HG03159 (cell line): ENCODE results near the gene DDX21.
"Not testable (repeated sequence)": the region's sequence is repeated elsewhere in the genome, so short reads cannot be mapped to it uniquely, and the experiment has no call there.

Experiments used
- ATAC-seq: cut with Tn5 transposase; IDR thresholded peaks from one replicate; pipeline ENCODE4 v1.9.1; 2021; ENCODE audit warnings: mild to moderate bottlenecking, moderate library complexity; ENCODE audit not compliant: unreplicated experiment

Gene DDX21

GRCh38 chr10:68987611-68988010, 31.6 kb downstream of the DDX21 start:
- ATAC-seq = no peak

DNA sequence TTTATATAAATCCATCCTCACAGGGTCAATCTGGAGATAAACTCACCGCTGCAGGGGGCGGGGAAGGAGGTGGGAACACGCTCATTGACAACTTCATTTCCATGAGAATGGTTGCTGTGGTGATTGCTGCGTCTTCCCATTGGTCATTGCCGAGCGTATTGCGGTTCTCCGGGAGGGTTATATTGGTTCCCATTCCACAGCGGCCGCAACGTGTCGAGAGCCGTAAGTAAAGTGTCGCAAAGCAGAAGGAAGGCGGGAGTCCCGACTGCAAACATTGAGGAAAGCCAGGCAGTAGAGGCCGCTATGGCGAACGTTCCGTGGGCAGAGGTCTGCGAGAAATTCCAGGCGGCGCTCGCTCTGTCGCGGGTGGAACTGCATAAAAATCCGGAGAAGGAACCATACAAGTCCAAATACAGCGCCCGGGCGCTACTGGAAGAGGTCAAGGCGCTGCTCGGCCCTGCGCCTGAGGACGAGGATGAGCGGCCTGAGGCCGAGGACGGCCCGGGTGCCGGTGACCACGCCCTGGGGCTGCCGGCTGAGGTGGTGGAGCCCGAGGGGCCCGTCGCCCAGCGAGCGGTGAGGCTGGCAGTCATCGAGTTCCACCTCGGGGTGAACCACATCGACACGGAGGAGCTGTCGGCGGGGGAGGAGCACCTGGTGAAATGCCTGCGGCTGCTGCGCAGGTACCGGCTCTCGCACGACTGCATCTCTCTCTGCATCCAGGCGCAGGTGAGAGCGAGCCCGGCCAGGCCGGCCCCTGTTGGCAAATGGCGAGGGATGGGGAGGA, 32.8 kb downstream of the DDX21 start, which contains the start of gene KIFBP:
TSS of gene KIFBP (plus strand) at position 274 of the 787 bp plus-strand sequence. CDS start at position 304, 30 bp downstream.
- ATAC-seq = peak; percentile 83

DNA sequence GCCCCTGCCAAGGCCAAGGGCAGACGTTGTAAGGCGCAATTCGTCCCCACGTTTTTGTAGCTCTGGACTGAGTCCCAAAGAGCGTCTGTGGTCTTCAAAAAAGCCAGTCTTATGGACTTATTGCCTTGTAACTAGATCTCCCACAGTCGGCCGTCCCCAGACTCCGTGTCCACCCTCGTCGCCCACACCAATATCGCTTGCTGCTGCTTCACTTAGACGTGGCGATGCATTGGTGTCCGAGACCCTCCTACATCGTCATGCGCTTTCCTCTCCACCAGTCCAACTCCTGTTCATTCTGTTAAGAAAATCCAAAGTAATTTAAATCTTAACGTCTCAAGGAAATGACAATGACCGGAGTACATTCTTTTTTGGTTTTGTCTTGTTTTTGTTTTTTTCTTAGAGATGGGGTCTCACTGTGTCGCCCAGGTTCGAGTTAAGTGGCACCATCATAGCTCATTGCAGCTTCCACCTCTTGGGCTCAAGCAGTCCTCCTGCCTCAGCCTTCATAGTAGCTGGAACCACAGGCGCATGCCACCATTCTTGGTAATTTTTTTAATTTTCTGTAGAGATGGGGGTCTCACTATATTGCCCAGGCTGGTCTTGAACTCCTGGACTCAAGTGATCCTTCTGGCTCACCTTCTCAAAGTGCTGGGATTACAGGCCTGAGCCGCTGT, 33.5 kb downstream of the DDX21 start:
- no peak for ATAC-seq

DNA sequence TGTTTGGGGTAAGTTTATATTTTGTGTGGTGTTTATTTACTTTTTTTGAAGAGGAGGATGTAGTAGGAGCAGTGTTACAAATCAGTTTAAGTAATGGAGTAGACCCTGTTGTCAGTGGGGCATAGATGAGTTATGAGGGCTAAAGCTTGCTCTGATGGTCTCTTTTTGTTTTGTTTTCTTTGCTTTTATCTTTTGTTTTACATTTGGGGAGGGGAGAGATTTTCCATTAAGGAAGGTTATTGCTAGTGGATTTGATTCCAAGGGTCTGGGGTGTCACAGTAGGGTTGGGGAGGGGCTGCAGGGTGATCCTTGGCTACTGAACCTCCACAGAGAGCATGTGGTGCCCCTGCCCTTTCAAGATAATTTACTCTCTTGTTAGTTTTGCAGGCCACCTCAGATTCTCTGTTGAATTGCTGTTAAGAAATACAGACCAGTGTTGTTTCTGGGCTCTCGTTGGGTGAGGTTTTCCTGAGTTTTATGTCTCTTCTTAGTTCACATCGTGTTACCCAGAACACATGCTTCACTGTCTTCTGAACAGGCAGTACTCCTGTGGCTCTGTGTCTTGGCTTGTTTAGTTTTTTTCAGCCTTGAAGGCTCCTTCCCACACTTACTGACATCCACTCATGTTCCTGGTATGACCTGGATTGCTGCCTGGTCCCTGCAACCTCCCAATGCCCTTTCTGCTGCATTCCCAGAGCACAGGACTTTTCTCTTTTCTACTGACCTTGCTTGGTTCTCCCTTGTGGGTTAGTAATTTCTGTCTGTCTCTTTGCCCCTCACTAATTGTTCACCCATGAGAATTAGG, 36.9 kb downstream of the DDX21 start:
- no peak for ATAC-seq

- ATAC-seq = peak; percentile 8
These were observed 41.2 kb downstream of the DDX21 start for GRCh38 chr10:68997211-68997610.

- no peak for ATAC-seq
These were observed 48.9 kb downstream of the DDX21 start for GRCh38 chr10:69004821-69005220.

DNA sequence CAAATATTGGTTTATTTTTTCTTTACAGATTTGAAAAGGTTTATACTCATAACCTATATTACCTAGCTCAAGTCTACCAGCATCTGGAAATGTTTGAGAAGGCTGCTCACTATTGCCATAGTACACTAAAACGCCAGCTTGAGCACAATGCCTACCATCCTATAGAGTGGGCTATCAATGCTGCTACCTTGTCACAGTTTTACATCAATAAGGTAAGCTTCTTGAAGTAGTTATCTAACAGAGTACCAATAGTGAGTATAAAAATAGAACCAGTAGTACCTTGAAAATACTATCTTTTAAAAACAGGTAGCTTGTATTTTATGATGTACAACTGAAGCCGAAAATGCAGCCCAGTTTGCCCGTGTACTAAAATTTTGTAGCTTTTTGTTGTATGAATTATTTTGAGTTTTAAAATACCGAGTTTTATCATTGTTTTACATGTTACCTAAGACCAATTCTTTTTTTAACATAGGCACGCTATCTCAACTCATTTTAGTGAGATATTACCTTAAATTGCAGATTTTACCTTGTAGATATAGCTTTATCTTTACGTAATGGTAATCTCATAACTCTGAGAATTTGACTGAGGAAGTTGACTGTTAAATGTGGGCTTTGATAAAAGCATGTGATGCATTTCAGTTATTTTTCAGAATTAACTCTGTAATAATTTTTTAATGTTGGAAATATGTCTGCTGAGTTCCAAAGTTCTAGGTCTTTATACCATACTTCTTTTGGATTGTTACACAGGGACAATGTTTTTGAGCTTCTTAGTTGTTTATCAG, 49.9 kb downstream of the DDX21 start:
- no peak for ATAC-seq

DNA sequence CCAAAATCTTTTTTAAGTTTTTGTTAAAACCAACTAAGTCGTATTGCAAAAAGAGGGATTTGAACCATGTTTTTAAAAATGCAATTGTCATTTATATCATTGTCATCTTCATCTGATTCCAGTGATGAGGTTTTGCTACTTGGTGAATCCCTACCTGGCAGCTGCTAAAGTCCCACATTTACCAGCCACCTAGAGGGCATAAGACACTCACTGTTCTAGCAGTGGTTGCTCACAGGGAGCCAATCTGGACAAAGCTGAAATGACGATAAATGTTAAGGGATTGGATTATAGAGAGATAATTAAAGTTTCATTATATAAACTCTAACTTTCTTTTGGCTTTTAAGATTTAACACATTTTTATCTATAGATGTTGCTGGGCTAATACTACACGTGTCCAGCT, 51.3 kb downstream of the DDX21 start:
- ATAC-seq = no peak

DNA sequence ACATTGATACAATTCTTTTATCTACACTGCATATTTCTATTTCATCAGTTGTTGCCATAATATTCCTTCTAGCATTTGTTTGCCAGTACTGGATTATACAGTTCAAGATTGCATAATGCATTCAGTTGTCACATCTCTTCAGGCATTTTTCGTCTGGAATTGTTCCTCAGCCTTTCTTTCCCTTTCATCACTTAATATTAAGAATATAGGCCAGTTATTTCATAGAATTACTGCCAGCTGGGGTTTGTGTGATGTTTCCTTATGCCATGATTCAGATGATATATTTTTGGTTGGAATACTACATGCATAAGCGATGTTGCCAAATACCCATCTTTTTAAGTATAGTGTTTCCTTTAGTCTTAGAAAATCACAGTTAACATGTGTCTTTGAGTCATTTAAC, 53.4 kb downstream of the DDX21 start:
- ATAC-seq = no peak

DNA sequence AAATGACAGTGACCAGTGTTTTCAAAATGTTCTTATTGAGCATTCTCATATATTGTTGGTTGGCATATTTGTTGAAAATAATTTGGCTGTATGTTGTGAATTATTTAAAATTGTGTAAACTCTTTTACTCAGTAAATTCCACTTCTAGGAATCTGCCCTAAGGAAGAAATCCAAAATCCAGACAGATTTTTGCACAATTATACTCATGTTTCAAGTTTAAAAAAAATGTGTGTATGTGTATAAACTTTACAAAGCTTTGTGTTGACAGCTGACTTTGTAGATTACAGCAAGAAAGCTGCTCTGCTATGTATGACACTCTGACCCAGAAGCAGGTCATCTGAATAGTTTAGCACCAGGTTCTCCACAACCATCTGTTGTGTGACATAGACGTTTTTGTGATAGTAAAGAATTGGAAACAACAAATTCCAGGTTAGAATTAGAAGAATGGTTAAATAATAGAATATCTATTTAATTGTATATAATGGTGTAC, 54.2 kb downstream of the DDX21 start:
- ATAC-seq = no peak

DNA sequence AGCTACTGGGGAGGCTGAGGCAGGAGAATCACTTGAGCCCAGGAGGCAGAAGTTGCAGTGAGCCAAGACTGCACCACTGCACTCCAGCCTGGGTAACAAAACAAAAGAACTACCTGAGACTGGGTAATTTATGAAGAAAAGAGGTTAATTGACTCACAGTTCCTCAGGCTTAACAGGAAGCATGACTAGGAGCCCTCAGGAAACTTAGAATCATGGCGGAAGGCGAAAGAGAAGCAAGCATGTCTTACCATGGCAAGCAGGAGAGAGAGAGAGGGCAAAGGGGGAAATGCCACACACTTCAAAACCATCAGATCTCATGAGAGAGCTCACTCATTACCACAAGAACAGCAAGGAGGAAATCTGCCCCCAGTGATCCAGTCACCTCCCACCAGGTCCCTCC, 56.8 kb downstream of the DDX21 start:
- not testable (repeated sequence) for ATAC-seq

DNA sequence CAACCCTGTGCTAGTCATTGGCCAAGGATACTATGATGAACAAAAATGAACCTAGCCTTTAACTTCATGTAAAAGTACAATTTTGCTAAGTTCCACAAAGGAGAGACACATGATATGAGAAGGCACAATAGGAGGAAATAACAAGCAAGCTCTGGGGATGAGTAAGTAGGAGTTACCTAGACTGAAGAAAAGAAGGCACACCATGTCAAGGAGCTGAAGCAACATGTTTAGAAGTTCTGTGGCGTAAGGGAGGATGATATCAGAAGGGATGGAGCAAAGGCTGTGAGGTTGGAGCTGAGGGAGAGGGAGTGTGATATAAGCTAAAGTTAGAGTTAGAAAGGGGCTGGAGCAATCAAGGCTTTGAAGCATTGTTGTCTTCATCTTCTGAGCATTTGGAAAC, 58.2 kb downstream of the DDX21 start:
- no peak for ATAC-seq

- ATAC-seq = no peak
These were observed 62.6 kb downstream of the DDX21 start for GRCh38 chr10:69018613-69019012.

DNA sequence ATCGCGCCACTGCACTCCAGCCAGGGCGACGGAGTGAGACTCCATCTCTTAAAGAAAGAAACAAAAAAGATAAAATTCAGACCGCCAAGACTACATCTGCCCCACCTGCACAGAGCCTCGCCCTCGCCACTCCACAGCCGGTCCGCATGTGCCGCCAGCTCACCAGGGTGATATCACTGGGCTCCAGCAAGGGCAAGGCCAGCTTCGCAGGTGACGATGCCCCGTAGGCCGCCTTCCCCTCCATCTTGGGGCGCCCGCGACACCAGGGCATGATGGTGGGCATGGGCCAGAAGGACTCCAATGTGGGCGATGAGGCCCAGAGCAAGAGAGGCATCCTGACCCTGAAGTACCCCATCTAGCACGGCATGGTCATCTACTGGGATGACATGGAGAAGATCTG, 66.6 kb downstream of the DDX21 start:
- ATAC-seq = no peak

DNA sequence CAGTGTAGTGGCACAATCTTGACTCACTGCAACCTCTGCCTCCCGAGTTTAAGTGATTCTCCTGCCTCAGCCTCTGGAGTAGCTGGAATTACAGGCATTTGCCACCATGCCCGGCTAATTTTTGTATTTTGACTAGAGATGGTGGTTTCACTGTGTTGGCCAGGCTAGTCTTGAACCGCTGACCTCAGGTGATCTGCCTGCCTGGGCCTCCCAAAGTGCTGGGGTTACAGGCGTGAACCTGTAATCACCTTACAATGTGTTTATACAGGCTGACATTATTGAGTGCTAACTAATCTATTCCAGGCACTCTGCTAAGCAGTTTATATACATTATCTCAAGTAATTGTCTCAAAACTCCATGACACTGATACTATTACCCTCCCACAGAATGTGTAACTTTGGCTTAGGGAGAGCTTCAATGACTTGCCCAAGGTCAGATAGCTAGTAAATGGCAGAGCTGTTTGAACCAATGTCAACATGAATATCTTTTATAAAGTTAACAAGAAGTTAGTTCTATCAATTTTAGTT, 69.5 kb downstream of the DDX21 start:
- ATAC-seq = no peak

DNA sequence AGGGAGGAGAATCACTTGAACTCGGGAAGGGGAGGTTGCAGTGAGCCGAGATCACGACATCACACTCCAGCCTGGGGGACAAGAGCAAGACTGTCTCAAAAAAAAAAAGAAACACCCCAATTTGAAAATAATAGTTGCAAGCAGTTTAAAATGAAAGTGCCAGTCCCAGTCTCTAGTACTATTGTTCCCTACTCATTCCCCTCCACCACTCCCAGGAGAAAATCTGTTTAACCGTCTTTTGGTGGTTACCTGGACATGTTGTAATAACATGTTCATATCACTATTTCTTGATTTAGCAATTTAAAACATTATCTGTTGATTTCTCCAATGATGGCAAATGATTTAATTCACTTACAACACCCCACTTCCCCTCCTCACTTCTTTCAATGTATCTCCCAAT, 77.3 kb downstream of the DDX21 start:
- ATAC-seq = no peak
